ENCODE results near the gene KLK5. TPM values are rescaled to one million over a fixed set of nuclear protein-coding genes. Genes with fewer than 3 reads are reported as not detected.

KLK5 gene, protein sequence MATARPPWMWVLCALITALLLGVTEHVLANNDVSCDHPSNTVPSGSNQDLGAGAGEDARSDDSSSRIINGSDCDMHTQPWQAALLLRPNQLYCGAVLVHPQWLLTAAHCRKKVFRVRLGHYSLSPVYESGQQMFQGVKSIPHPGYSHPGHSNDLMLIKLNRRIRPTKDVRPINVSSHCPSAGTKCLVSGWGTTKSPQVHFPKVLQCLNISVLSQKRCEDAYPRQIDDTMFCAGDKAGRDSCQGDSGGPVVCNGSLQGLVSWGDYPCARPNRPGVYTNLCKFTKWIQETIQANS
- total RNA-seq (ENCODE audit: unreplicated experiment), result not detected
- long read RNA-seq, result 0 reads

DNA sequence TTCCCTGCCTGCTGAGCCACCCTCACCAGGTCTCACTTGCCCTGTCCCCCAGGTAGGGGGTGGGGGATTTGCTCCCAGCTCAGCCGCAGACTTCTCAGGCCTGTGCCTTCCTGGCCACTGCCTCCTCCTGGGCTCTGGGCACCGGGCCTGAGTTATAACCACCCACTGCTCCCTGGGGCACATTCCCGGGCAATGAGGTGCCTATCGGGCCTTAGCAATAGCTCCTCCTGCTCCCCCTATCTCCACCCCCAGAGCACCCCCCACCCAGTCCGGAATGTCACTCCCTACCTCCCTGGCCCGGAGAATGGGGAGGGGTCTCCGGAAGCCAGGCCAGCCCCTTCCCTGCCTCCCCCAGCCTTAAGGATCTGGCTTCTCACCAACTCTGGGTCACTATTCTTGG, at the start of gene KLK5:
TSS of gene KLK5 (minus strand) at position 129 of the 400 bp plus-strand sequence. CDS start 381 bp downstream, outside the sequence.
- Mint-ChIP-seq H3K27ac (ENCODE audit: unreplicated experiment) (peak within 1 kb of the TSS; percentile 5), H3K4me3 (ENCODE audit: unreplicated experiment) (no peak within 1 kb of the TSS), H3K27me3 (ENCODE audit: unreplicated experiment) (peaks cover 5% of the 10 kb centered on the region), H3K9me3 (ENCODE audit: unreplicated experiment) (peaks cover 4% of the 10 kb centered on the region), H3K4me1 (ENCODE audit: low read depth, unreplicated experiment) (no peaks in the 10 kb centered on the region), H3K36me3 (ENCODE audit: unreplicated experiment) (peaks cover 4% of the 10 kb centered on the region)
- DNase-seq, result no peak
- TF ChIP-seq, protein P1, sequence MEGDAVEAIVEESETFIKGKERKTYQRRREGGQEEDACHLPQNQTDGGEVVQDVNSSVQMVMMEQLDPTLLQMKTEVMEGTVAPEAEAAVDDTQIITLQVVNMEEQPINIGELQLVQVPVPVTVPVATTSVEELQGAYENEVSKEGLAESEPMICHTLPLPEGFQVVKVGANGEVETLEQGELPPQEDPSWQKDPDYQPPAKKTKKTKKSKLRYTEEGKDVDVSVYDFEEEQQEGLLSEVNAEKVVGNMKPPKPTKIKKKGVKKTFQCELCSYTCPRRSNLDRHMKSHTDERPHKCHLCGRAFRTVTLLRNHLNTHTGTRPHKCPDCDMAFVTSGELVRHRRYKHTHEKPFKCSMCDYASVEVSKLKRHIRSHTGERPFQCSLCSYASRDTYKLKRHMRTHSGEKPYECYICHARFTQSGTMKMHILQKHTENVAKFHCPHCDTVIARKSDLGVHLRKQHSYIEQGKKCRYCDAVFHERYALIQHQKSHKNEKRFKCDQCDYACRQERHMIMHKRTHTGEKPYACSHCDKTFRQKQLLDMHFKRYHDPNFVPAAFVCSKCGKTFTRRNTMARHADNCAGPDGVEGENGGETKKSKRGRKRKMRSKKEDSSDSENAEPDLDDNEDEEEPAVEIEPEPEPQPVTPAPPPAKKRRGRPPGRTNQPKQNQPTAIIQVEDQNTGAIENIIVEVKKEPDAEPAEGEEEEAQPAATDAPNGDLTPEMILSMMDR (IDR thresholded peaks at IDR 0.05; ENCODE audit: partially characterized antibody, unreplicated experiment), result no peak

DNA sequence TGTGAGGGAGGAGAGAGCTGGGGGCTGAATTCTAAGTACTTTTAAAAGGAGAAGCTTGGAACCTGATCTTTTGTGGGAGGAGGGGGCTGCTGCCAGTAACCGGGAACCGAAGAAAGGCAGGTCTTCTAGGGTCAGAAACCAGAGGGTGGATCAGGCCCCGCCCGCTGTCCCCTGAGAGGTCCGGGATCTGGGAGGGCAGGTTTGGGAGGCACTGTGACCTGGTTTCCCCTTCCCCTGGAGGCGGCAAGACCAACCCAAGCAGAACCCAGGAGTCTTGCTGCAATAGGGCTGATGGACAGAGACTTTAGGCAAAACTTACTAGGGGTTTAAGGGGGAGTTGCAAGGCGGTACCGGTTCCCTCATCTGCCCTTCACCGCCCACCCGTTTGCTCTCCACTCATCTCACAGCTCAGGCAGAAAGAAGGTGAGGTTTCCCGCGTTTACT, 49.3 kb upstream of the KLK5 start:
- no peak overlapping the region for H3K27ac Mint-ChIP-seq (ENCODE audit: unreplicated experiment)

DNA sequence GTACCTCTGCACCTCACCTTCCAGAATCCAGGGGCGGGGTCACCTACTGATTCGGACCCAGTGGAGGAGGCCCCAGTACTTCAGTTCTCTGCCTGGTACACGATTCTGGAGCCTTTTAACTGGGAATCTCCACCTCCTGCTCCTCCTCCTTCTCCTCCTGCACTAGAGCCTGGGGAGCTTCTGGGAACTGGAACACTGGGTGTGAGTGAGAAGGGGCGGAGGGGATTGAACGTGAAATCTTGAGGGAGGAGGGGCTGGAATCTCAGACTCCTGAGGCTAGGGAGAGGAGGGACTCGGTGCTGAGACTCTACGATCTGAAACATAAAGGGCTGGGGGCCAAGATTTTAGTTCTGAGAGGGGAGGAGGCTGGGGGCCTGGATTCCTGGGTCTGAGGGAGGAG, 48.7 kb upstream of the KLK5 start, which contains the start of gene KLK8:
TSS of gene KLK8 (minus strand) at position 90 of the 400 bp plus-strand sequence. CDS start 437 bp downstream, outside the sequence.
- Mint-ChIP-seq H3K36me3 (ENCODE audit: unreplicated experiment) (no peaks in the 10 kb centered on the region), H3K4me1 (ENCODE audit: low read depth, unreplicated experiment) (no peaks in the 10 kb centered on the region), H3K4me3 (ENCODE audit: unreplicated experiment) (no peak within 1 kb of the TSS), H3K27me3 (ENCODE audit: unreplicated experiment) (peaks cover 16% of the 10 kb centered on the region), H3K9me3 (ENCODE audit: unreplicated experiment) (peaks cover 4% of the 10 kb centered on the region), H3K27ac (ENCODE audit: unreplicated experiment) (no peak within 1 kb of the TSS)
- DNase-seq, result no peak
- TF ChIP-seq, protein P1 (IDR thresholded peaks at IDR 0.05; ENCODE audit: partially characterized antibody, unreplicated experiment), result no peak

More for the DNA sequence above, 49.3 kb upstream of the KLK5 start:
- Mint-ChIP-seq H3K27me3 (ENCODE audit: unreplicated experiment) (peaks cover 12% of the 10 kb centered on the region), H3K9me3 (ENCODE audit: unreplicated experiment) (peaks cover 1% of the 10 kb centered on the region), H3K4me3 (ENCODE audit: unreplicated experiment) (no peak overlapping the region), H3K36me3 (ENCODE audit: unreplicated experiment) (no peaks in the 10 kb centered on the region), H3K4me1 (ENCODE audit: low read depth, unreplicated experiment) (no peaks in the 10 kb centered on the region)
- TF ChIP-seq, protein P1 (IDR thresholded peaks at IDR 0.05; ENCODE audit: partially characterized antibody, unreplicated experiment), result no peak
- DNase-seq, result no peak

DNA sequence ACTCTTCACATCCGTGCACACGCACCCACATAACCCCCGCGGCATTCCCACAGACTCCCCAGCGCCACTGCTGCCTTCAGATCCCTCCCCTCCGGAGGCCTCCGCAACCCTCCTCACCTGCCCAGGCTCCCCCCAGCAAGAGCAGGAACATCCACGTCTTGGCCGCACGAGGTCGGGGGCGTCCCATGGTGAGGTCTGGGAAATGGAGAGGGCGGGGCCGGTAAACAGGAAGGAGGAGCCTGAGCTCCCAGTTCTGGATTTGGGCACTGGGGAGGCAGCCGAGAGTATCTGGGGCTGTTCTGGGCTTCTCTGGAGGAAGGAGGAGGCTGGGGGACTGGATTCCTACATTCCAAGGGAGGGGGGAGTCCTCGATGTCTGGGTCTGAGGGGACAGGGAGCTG, 48.1 kb upstream of the KLK5 start:
- Mint-ChIP-seq H3K27ac (ENCODE audit: unreplicated experiment) (no peak overlapping the region), H3K4me1 (ENCODE audit: low read depth, unreplicated experiment) (no peaks in the 10 kb centered on the region), H3K9me3 (ENCODE audit: unreplicated experiment) (peaks cover 4% of the 10 kb centered on the region), H3K27me3 (ENCODE audit: unreplicated experiment) (peaks cover 16% of the 10 kb centered on the region), H3K4me3 (ENCODE audit: unreplicated experiment) (no peak overlapping the region), H3K36me3 (ENCODE audit: unreplicated experiment) (no peaks in the 10 kb centered on the region)
- TF ChIP-seq, protein P1 (IDR thresholded peaks at IDR 0.05; ENCODE audit: partially characterized antibody, unreplicated experiment), result no peak
- DNase-seq, result no peak

DNA sequence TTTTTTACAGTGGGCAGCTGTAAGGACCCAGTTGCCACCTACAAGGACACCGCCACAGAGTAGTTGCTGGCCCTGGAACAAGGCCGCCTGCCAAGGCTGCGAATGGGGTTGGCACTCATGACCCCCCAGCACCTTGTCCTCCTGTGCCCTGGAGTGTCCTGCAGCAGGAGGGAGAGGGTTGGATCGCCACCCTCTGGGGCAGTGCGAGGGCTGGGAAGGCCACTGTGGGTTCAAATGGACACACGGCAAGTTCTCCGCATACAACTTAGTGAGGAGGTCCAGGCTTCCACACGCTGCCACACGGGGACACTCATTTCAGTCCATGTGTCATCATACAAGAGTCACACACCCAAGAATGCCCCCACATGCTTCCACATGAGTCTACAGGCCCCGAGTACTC, 47.6 kb upstream of the KLK5 start:
- DNase-seq, result no peak
- no peak overlapping the region for H3K27ac Mint-ChIP-seq (ENCODE audit: unreplicated experiment)
- no peak overlapping the region for H3K4me3 Mint-ChIP-seq (ENCODE audit: unreplicated experiment)
- peaks cover 16% of the 10 kb centered on the region for H3K27me3 Mint-ChIP-seq (ENCODE audit: unreplicated experiment)
- peaks cover 4% of the 10 kb centered on the region for H3K9me3 Mint-ChIP-seq (ENCODE audit: unreplicated experiment)
- TF ChIP-seq, protein P1 (IDR thresholded peaks at IDR 0.05; ENCODE audit: partially characterized antibody, unreplicated experiment), result no peak
- H3K36me3 Mint-ChIP-seq (ENCODE audit: unreplicated experiment), result no peaks in the 10 kb centered on the region
- H3K4me1 Mint-ChIP-seq (ENCODE audit: low read depth, unreplicated experiment), result no peaks in the 10 kb centered on the region
